GM12801 (cell line): ENCODE data around the gene MBTPS1.

Experiments
- CTCF ChIP-seq: IDR thresholded peaks from one replicate; pipeline ENCODE4 v1.5.1; 2011; ENCODE audit warnings: control low read depth; ENCODE audit not compliant: insufficient read length; ENCODE audit errors: extremely low read depth

Gene MBTPS1

GRCh38 chr16:84048270-84048669, 68.5 kb downstream of the MBTPS1 start:
- TF ChIP-seq CTCF: no peak

GRCh38 chr16:84047626-84048025, 69.1 kb downstream of the MBTPS1 start:
- no peak for TF ChIP-seq CTCF

GRCh38 chr16:84047206-84047605, 69.5 kb downstream of the MBTPS1 start:
- no peak for TF ChIP-seq CTCF

- TF ChIP-seq CTCF: no peak
Observed at GRCh38 chr16:84045818-84046470, 70.8 kb downstream of the MBTPS1 start.

- TF ChIP-seq CTCF: no peak
Observed at GRCh38 chr16:84045001-84045817, 71.5 kb downstream of the MBTPS1 start.

GRCh38 chr16:84044118-84044488, 72.6 kb downstream of the MBTPS1 start:
- no peak for TF ChIP-seq CTCF

- TF ChIP-seq CTCF: no peak
Observed at GRCh38 chr16:84043486-84044117, 73.1 kb downstream of the MBTPS1 start.
